ENCODE data around the gene CACNA2D1. TPM values are rescaled to one million over a fixed set of nuclear protein-coding genes. Genes with fewer than 3 reads are reported as not detected.

The CACNA2D1 gene
- total RNA-seq, 4 donors from 2014 or later: 29.8 to 47.6 (median 36.6) TPM

- H3K4me3 ChIP-seq: no peak overlapping the region
- no peak for TF ChIP-seq POLR2AphosphoS5 (IDR thresholded peaks at IDR 0.05)
- TF ChIP-seq, protein P1, sequence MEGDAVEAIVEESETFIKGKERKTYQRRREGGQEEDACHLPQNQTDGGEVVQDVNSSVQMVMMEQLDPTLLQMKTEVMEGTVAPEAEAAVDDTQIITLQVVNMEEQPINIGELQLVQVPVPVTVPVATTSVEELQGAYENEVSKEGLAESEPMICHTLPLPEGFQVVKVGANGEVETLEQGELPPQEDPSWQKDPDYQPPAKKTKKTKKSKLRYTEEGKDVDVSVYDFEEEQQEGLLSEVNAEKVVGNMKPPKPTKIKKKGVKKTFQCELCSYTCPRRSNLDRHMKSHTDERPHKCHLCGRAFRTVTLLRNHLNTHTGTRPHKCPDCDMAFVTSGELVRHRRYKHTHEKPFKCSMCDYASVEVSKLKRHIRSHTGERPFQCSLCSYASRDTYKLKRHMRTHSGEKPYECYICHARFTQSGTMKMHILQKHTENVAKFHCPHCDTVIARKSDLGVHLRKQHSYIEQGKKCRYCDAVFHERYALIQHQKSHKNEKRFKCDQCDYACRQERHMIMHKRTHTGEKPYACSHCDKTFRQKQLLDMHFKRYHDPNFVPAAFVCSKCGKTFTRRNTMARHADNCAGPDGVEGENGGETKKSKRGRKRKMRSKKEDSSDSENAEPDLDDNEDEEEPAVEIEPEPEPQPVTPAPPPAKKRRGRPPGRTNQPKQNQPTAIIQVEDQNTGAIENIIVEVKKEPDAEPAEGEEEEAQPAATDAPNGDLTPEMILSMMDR (IDR thresholded peaks at IDR 0.05): no peak
- no peak for TF ChIP-seq EP300 (IDR thresholded peaks at IDR 0.05)
- no peak for TF ChIP-seq POLR2A (IDR thresholded peaks at IDR 0.05)
- H3K27me3 ChIP-seq: no peaks in the 10 kb centered on the region
- H3K36me3 ChIP-seq: no peaks in the 10 kb centered on the region
- no peaks in the 10 kb centered on the region for H3K4me1 ChIP-seq
- no peaks in the 10 kb centered on the region for H3K9me3 ChIP-seq
- no peak overlapping the region for H3K27ac ChIP-seq
- no peak for ATAC-seq
These were observed 506.5 kb downstream of the CACNA2D1 start for GRCh38 chr7:81937091-81937490.

DNA sequence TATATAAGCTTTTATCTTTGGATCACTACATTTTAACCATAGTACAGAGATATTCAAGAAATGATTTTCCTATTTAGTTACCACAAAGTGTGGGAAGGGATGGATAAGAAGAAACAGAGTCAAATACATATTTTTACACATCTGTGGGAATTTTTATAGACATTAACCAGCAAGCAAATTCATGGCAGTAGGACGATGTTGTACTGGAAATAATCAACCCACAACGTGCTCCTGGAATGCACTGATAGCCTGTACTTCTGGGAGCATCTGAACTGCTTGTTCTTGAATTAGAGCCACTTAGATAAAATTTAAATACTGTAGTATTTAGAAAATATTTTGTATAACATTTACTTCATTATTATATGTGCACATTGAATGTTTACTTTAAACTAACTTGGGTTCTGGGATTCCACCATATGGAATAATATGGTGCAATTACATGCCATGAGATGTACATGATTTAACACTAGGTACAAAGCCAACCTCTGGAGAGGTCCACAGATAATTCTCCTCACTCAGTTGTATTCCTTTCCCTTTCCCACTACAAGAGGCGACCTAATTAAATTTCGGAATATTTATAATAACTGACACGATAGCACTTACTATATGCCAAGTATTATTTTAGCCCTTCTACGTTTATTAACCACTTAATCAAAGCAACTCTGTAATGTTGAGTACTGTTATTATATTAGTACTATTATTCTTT is 508.8 kb downstream of the CACNA2D1 start:
- WGBS, 2 donors (ENCODE audit: low coverage in 1 of 2): 55 to 63% methylated on average over 6 of the region's 6 CpGs
- Histone ChIP-seq H3K36me3 (no peaks in the 10 kb centered on the region), H3K4me3 (no peak overlapping the region), H3K9me3 (no peaks in the 10 kb centered on the region), H3K4me1 (no peaks in the 10 kb centered on the region), H3K27me3 (no peaks in the 10 kb centered on the region), H3K27ac (no peak overlapping the region)
- ATAC-seq: no peak
- TF ChIP-seq POLR2AphosphoS5 (IDR thresholded peaks at IDR 0.05): no peak
- TF ChIP-seq POLR2A (IDR thresholded peaks at IDR 0.05): no peak
- TF ChIP-seq EP300 (IDR thresholded peaks at IDR 0.05): no peak
- TF ChIP-seq, protein P1 (IDR thresholded peaks at IDR 0.05): no peak

GRCh38 chr7:81932936-81933335 is 510.6 kb downstream of the CACNA2D1 start:
- Histone ChIP-seq H3K27ac (no peak overlapping the region), H3K4me1 (no peaks in the 10 kb centered on the region), H3K4me3 (no peak overlapping the region), H3K36me3 (no peaks in the 10 kb centered on the region), H3K9me3 (no peaks in the 10 kb centered on the region), H3K27me3 (no peaks in the 10 kb centered on the region)
- 67 to 88% methylated on average over 2 of the region's 2 CpGs for WGBS, 2 donors (ENCODE audit: low coverage in 1 of 2)
- no peak for ATAC-seq
- TF ChIP-seq POLR2A (IDR thresholded peaks at IDR 0.05) (no peak), EP300 (IDR thresholded peaks at IDR 0.05) (no peak), POLR2AphosphoS5 (IDR thresholded peaks at IDR 0.05) (no peak)
- TF ChIP-seq, protein P1 (IDR thresholded peaks at IDR 0.05): no peak

- ATAC-seq: no peak
- no peak for TF ChIP-seq EP300 (IDR thresholded peaks at IDR 0.05)
- TF ChIP-seq, protein P1 (IDR thresholded peaks at IDR 0.05): no peak
- no peak for TF ChIP-seq POLR2AphosphoS5 (IDR thresholded peaks at IDR 0.05)
- no peak for TF ChIP-seq POLR2A (IDR thresholded peaks at IDR 0.05)
These were observed 514.2 kb downstream of the CACNA2D1 start for GRCh38 chr7:81929386-81929785.

DNA sequence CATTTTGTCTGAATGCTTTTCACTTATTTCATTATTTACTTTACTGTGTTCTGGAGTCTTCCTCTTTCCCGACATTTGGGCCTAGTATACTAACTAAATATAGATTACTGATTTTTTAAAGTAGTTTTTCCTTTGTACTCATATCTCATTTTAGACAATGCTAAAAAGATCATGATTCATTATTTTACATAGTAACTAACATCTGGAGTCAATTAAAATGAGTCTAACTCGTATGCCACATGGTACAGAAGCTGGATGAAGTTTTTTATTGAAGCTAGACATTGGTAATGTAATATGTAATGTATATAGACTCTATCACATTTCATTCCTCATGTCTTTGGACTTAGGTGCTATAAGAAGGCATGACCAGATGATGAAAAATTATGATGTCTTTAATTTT is 517.4 kb downstream of the CACNA2D1 start:
- Histone ChIP-seq H3K4me3 (no peak overlapping the region), H3K36me3 (no peaks in the 10 kb centered on the region), H3K27ac (no peak overlapping the region), H3K27me3 (no peaks in the 10 kb centered on the region), H3K9me3 (no peaks in the 10 kb centered on the region), H3K4me1 (no peaks in the 10 kb centered on the region)
- ATAC-seq: no peak
- TF ChIP-seq EP300 (IDR thresholded peaks at IDR 0.05) (no peak), POLR2AphosphoS5 (IDR thresholded peaks at IDR 0.05) (no peak), POLR2A (IDR thresholded peaks at IDR 0.05) (no peak)
- TF ChIP-seq, protein P1 (IDR thresholded peaks at IDR 0.05): no peak
- WGBS, 2 donors (ENCODE audit: low coverage in 1 of 2): 56 to 62% methylated on average over 2 of the region's 2 CpGs

More at GRCh38 chr7:81929386-81929785, 514.2 kb downstream of the CACNA2D1 start:
- H3K27me3 ChIP-seq: no peaks in the 10 kb centered on the region
- H3K27ac ChIP-seq: no peak overlapping the region
- H3K4me1 ChIP-seq: no peaks in the 10 kb centered on the region
- H3K36me3 ChIP-seq: no peaks in the 10 kb centered on the region
- H3K9me3 ChIP-seq: no peaks in the 10 kb centered on the region
- H3K4me3 ChIP-seq: no peak overlapping the region
